ENCODE data around the gene MAP3K4.

GRCh38 chr6:161139304-161139765, 147.8 kb downstream of the MAP3K4 start:
- TF ChIP-seq, protein P1, sequence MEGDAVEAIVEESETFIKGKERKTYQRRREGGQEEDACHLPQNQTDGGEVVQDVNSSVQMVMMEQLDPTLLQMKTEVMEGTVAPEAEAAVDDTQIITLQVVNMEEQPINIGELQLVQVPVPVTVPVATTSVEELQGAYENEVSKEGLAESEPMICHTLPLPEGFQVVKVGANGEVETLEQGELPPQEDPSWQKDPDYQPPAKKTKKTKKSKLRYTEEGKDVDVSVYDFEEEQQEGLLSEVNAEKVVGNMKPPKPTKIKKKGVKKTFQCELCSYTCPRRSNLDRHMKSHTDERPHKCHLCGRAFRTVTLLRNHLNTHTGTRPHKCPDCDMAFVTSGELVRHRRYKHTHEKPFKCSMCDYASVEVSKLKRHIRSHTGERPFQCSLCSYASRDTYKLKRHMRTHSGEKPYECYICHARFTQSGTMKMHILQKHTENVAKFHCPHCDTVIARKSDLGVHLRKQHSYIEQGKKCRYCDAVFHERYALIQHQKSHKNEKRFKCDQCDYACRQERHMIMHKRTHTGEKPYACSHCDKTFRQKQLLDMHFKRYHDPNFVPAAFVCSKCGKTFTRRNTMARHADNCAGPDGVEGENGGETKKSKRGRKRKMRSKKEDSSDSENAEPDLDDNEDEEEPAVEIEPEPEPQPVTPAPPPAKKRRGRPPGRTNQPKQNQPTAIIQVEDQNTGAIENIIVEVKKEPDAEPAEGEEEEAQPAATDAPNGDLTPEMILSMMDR (IDR thresholded peaks at IDR 0.05): no peak
- no peak for TF ChIP-seq POLR2A (IDR thresholded peaks at IDR 0.05)

Data from Peyer's patch (tissue), 4 donors.